Skeletal muscle cell (primary cell): ENCODE measurements around the gene KISS1R.
"Not testable (repeated sequence)": the region's sequence is repeated elsewhere in the genome, so short reads cannot be mapped to it uniquely, and the experiment has no call there.

Experiments used
- DNase-seq: peaks from one replicate; pipeline ENCODE4 v3.0.0-alpha.2; 2010; ENCODE audit warnings: low read depth
- H3K4me3 ChIP-seq: 2 replicates; pipeline ENCODE4 v1.5.1; 2011; ENCODE audit warnings: low read depth, mild to moderate bottlenecking, control low read depth, low read length, moderate library complexity

Gene KISS1R

DNA sequence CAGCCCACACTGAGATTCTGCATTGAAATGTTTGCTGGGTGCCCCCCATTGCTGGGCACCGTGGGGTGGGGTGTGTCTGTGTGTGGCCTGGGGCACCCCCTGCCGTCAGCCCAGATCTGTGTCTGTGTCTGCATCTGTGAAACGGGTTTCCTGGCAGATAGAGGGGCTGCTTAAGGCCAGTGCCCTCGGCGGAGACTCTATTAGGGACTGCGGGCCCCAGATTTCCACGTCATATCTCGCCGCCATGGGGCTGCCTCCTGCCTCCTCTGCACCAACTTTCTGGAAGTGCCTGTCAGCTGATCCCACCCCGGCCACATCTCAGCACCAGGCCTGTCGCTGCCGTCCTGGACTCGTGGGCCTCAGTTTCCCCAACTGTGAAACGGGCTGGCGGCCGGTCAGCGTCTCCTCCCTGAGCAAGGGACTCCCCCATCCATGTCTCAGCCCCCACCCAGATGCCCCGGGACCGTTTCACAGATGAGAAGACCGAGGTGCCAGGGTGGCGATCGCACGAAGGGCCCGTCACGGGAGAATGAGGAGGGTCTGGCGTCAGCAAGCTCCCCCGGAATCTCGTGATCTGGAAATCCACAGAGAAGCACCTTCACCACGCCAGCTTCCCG lies 30.1 kb downstream of the KISS1R start:
- DNase-seq, result no peak

DNA sequence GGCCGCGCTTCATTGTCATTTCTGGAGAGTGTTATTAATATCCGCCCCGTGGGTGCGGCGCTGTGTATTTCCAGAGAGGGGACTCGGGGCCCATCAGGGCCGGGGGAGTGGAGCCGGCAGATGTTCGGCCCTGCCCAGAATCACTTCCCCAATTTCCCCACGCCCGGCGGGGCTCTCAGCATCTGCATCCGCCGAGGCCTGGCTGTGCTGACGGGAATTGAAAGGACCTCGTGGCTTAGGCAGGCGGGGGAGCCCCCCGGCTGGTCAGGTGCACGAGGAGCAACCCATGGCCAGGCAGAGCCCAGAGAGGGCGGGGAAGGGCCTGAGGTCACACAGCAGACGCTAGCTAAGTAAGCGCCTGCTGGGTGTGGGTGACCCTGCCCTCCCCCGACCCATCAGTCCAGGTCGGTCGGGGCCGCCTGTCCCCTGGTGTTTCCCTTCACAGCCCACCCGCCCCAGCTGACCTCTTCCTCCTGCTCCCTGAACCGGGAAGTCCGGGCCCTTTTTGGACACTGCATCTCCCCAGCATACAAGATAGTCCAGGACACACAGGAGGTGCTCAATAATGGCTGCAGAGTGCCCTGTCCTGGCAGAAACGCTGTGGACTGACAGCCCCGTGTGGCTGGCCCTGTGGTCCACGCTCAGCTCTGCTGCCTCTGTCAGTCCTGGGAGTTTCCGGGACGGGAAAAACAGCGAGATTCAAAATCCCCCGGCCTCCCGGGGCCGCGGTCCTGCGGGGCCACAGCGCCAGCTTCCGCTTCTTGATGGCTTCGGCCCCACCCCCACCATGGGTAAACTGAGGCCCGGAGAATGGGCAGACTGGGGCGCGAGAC lies 30.8 kb downstream of the KISS1R start:
- no peak for DNase-seq
- H3K4me3 ChIP-seq, result no peak overlapping the region

More for the DNA sequence above, 30.1 kb downstream of the KISS1R start:
- H3K4me3 ChIP-seq, result no peak overlapping the region

DNA sequence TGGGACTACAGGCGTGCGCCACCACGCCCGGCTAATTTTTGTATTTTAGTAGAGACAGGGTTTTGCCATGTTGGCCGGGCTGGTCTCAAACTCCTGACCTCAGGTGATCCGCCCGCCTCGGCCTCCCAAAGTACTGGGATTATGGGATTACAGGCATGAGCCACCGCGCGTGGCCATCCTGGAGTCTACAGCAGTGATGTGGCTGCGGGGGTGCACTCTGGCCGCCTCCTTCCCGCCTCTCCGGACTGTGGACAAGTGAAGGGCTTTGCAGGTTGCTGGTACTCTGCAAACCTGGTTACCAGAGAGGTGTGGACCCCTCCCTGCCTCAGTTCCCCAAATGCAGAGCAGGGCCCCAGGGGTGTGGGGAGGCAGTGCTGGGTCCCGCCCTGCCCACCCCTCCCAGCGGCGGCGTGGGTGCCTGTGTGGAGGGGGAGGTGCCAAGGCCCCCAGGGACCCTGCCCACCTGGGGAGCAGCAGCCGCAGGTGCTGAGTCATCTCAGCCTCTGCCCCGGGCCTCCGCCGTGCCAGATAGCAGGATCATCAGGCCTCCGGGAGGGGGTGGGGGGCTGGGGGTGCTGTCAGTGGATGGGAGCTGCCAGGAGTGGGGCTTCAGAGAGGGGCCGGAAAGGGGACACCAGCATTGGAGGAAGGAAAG lies 31.8 kb downstream of the KISS1R start:
- no peak overlapping the region for H3K4me3 ChIP-seq
- DNase-seq, result no peak

DNA sequence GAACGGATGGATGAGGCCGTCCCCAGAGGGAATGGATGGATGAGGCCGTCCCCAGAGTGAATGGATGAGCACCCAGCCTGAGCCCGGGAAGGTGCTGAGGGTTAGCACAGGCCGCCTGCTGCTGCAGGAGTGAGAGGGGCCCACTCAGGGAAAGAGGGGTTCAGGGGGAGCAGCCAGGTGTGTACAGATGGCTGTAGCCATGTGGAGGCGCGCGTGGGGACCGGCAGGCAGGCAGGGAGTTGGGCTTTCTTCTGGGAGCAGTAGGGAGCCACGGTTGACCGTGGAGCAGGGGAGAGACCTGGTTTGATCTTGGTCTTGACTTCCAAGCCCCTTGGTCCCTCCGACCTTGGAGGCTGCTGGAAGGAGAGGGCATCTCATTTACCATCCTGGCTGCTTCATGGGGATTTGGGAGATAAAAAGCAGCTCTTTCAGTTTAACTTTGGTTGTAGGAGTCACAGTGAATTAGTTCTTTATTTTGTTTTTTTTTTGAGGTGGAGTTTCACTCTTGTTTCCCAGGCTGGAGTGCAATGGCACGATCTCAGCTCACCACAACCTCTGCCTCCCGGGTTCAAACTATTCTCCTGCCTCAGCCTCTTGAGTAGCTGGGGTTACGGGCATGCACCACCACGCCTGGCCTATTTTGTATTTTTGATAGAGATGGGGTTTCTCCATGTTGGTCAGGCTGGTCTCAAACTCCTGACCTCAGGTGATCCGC lies 33.4 kb downstream of the KISS1R start:
- DNase-seq, result no peak
- H3K4me3 ChIP-seq, result no peak overlapping the region

DNA sequence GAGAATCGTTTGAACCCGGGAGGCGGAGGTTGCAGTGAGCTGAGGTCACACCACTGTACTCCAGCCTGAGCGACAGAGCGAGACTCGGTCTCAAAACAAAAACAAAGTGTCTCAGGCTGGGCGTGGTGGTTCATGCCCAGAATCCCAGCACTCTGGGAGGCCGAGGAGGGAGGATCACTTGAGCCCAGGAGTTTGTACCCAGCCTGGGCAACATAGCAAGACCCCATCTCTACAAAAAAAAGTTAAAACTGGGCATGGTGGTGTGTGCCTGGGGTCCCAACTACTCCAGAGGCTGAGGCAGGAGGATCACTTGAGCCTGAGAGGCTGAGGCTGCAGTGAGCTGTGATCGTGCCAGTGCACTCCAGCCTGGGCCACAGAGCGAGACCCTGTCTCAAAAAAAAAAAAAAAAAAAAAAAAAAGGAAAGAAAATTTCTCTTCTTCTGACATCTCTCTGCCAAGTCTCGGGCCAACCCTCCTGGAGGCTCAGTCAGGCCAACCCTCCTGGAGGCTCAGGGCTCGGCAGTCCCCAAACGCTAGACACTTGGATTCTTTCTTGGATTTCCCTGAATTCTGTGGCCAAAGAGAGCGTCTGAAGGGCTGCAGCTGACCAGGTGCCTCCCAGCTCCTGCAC lies 35.0 kb downstream of the KISS1R start:
- no peak for DNase-seq
- no peak overlapping the region for H3K4me3 ChIP-seq

DNA sequence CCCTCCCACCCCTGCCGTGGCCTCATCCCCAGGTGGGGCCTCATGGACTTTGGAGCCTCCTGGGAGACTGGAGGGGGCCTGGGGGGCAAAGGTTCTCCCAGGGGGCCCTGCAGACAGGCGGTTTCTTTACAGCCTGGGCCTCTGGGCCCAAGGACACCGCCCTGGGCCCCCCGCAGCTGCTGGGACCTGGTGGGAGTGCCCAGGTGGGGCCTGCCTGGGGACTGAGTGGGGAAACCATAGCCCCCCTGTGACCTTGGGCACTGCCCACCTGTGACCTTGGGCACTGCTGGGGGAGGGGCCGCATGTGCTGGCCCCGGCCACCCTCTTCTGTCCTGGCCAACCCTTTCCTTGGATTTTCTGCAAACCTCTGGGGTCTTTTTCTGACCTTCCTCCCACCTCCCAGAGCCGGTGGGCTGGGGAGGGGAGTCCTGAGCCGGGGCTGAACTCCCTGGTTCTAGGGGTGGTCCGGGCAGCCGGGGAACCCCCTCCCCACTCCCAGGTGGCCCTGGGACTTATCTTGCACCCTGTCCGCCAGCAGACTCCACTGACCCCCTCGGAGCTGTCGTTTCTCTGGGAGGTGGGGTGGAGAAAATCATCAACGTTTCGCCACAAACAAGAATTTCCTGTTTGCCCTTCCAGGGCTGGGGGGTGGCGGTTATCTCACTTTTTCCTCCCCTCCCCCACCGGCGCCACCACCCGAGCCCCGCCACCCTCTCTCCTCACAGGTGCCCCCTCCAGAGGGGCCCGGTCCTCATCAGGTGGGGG lies 35.7 kb downstream of the KISS1R start:
- H3K4me3 ChIP-seq, result no peak overlapping the region
- DNase-seq, result no peak

DNA sequence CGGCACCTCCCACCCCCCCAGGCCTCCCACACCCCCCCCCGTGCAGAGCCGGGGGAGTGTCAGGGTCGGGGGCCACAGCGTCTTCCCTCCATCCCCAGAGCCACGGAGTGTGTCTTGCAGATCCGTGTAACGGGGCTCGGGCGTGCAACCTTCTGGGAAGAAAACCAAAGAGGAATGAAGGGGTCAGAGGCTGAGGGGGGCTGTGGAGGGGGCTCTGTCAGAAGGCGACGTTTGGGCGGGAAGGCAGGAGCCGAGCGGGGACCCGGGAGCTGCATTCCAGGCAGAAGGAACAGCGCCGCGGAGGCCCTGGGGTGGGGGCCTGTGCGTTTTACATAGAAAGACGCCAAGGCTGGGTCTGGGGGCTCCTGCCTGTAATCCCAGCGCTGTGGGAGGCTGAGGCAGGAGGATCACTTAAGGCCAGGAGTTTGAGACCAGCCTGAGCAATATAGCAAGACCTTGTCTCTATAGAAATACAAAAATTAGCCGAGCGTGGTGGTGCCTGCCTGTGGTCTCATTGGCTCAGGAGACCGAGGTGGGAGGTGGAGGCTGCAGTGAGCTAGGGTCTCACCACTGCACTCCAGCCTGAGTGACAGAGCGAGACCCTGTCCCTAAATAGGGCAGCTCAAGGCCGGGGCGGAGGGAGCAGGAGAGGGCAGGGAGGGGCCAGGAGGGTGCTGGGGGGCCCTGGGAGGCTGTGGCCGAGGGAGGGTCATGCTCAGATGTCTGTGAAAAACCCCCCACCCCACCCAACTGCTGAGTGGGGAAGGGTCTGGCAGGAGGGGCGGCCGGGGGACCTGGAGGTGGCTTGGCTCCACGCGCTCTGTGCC lies 36.5 kb downstream of the KISS1R start:
- DNase-seq, result no peak
- no peak overlapping the region for H3K4me3 ChIP-seq

DNA sequence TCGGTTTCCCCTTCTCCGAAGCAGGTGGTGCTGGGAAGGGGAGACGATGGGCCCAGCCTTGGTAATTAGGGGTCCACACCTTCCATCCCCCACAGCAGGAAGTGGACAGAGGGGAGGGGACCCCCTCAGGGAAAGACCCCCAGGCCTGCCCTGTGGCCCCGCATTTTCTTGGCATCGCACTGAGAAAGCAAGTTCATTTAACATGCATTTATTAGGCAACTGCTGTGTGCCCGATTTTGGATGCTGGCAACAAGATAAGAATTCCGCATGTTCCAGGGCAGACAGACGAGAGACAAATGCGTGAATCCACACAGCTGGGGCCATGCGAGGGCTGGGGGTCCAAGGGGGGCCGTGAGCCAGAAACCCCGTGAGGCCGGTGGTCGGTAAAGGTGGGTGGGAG lies 37.1 kb downstream of the KISS1R start:
- H3K4me3 ChIP-seq, result no peak overlapping the region
- DNase-seq, result no peak

DNA sequence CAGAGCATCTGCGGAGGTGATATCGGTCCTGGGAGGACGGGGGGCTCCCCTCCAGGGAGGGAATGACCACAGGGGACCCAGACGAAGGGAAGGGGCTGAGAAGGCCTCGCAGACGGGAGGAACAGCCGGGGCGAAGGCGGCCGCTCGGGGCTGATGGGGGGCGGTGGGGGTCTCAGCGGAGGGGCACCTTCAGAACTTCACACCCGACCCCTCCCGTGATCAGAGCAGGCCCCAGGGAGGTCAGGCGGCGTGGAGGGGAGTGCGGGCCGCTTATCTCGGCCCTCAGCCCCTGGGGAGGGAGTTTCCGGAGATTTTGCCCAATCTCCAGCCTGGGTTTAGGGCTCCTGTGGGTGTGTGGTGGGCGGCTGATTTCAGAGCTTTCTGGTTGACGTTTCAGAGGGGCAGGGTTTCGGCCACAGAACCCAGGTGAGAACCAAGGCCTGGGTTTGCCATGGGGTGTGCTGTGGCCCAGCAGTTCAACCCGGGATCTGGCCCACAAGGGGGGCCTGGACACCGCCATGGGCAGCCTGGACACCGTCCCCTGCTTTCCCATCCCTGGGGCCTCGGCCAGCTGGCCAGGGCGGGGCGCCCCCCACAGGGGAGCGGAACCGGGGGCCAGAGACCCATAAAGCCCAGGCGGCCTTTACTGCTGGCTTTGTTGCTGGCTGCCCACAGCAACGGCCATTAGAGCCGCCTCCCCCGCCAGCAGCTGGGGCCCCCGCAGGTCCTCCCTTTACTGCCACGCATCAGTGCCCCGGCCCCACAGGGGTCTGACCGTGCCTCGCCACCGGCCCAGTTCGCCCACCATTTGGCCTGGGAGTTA lies 37.8 kb downstream of the KISS1R start:
- H3K4me3 ChIP-seq, result no peak overlapping the region
- no peak for DNase-seq

DNA sequence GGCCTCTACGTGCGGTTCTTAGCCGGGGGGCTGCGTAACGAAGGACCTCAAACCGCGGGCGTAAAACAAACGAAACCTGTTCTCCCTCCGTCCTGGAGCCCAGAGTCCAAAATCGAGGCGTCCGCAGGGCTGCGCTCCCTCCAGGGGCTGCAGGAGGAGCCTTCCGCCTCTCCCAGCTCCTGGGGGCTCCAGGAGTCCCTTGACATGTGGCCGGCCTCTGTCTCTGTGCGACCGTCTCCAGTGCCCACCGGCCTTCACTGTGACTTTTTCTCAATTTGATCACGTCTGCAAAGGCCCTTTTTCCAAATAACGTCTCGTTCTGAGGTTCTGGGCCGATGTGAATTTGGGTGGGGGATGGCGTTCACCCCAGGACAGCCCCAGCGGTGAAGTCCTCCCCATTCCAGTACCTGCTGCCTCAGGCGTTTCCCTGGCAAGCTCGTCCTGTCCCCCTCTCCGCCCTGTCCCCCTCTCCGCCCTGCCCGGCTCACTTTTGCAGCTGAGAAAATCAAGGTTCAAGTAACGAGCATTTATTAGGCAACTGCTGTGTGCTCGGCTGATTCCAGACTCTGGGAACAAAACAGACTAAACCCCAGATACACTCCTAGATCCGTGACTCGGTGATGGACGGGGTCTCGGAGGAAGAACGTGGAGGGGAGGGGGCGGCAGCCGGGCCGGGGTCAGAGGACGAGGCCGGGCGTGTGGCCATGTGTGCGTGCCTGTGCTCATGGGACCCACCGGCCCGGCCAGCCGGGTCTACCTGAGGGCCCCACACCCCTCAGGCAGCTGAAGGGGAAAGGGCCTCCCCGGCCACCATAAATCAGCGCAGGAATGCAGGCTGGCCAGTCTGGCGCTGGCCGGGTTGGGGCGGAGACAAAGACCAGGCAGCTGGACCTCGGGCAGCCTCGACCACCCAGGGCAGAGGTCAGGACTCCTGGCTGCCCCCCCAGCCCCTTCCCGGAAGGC lies 39.0 kb downstream of the KISS1R start:
- no peak for DNase-seq
- no peak overlapping the region for H3K4me3 ChIP-seq

DNA sequence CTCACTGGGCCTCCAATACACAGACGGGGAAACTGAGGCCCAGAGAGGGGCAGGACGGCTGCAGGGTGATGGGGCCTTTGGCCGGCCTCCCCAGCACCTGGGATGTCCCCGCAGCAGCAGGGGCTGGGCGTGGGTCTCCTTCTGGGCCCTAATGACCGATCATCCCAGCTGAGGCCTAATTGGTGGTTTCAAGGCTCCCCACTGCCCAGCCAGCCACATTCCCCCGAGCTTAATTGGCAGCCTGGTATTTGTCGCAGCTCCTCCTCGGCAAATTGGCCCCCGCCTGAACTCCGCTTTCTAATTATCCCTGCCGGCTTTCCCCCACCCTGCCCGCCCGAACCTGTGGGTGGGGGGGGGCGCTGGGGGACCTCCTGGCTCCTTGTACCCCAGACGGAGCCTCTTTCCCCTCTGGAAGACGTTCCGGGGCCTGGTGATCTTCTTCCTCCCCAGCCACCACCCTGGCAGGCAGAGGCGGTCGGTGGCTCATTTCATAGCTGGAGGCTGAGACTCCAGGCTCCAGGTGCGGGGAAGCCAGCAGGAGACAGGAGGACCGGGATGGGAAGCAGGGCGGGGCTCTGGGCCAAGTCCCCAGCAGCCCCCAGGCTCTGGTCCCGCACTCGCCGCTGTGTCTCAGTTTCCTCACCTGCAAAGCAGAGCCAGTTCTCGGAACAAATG lies 39.8 kb downstream of the KISS1R start:
- no peak for DNase-seq
- H3K4me3 ChIP-seq, result no peak overlapping the region

DNA sequence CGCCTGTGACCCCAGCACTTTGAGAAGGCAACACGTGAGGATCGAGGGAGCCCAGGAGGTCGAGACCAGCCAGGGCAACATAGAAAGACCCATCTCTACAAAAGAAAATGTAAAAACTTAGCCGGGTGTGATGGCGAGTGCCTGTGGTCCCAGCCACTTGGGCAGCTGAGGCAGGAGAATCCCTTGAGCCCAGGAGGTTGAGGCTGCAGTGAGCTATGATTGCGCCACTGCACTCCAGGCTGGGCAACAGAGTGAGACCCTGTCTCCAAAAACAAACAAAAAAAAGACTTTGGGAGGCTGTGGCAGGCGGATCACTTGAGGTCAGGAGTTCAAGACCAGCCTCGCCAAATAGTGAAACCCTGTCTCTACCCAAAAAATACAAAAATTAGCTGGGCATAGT lies 40.4 kb downstream of the KISS1R start:
- not testable (repeated sequence) for DNase-seq, H3K4me3 ChIP-seq

DNA sequence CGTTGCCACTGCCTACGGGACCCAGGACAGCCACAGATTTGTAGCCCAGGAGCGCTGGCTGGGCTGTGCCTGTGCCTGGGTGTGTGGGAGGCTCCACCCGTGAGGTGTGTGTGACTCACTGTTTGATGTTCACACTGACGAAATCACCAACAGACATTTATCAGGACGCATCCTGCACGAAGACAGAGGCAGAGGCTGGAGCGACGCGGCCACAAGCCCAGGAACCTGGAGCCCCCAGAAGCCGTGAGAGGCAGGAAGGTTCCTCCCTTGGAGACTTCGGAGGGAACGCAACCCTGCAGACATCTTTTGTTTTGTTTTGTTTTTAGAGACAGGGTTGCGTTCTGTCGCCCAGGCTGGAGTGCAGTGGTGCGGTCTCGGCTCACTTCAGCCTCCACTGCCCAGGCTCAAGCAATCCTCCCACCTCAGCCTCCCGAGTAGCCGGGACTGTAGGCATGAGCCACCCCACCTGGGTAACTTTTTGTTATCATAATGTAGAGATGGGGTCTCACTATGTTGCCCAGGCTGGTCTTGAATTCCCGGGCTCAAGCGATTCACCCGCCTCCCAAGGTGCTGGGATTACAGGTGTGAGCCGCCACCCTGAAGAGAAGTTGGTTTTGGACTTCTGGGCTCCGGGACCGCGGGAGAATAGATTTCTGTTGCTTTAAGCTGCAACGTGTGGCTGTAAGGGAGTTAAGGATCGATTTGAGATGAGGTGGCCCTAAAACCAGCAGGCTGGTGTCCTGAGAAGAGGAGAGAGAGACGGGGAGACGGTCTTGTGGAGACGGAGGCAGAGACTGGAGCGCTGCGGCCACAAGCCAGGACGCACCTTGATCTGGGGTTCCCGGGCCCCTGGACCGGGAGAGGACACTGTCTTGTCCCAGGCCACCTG lies 42.1 kb downstream of the KISS1R start:
- no peak for DNase-seq
- no peak overlapping the region for H3K4me3 ChIP-seq

DNA sequence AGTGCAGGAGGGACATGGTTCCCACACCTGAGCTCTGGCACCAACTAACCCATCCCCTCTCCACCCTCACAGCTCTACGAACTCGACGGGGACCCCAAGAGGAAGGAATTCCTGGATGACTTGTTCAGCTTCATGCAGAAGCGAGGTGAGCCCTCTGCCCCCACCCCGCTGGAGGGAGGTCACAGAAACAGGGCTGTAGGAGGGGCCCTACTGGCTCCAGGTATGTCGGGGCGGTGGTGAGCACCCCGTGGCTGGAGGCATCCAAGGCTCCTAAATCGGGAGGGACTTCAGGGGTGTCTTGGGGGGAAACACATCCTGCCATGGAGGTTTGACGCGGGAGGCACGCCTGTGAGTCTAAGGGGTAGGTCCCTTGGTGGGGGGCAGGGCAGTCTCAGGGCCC lies 42.9 kb downstream of the KISS1R start:
- DNase-seq, result no peak
- H3K4me3 ChIP-seq, result no peak overlapping the region

DNA sequence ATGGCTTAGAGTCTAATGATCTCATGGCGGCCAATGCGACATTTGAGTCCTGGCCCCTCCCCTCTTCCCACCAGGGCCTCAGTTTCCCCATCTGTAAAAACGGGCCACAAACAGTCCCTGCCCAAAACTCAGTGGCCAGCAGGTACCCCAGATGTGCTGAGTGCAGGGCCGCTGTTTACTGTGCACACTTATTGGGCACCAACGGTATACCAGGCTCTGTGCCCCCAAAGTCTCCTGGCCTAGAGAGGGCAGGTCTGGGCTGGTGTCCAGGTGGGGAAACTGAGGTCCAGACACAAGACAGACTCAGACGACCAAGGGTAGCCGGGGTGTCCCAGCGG lies 43.4 kb downstream of the KISS1R start:
- DNase-seq, result no peak
- H3K4me3 ChIP-seq, result no peak overlapping the region
